ENCODE data around the gene SLC24A4. TPM values are rescaled to one million over a fixed set of nuclear protein-coding genes. Genes with fewer than 3 reads are reported as not detected.

SLC24A4 gene
- total and polyA plus RNA-seq, 2 donors, result 0.66 to 0.80 TPM

DNA sequence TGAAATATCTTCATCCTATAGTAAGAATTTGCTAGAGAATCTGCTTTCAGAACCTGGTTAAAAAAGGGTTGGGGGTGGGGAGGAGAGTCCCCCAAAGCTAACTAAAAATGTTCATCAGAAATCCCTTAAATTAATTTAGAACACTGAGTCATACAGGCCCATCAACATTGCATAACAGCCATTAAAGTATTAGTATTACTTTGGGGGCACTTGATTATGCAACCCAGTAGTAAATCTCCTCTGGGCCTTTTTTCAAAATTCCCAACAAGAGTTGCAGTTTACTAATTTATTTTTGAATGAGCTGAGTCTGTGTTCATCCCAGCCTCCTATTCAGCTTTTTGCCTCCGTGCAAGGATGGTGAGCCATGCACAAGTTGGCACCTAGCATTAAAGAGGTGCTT, 8.8 kb upstream of the SLC24A4 start:
- 92% methylated on average over 1 of the region's 1 CpG for WGBS
- peaks cover 0 to 4% of the 10 kb centered on the region in 2 donors for H3K9me3 ChIP-seq (ENCODE audit: control insufficient read depth in 2 of 2, insufficient read depth in 1 of 2, low read length in 1 of 2)
- H3K27me3 ChIP-seq (ENCODE audit: control insufficient read depth in 2 of 2, insufficient read depth in 1 of 2, low read length in 1 of 2), result peaks cover 0 to 8% of the 10 kb centered on the region in 2 donors
- no peak overlapping the region for H3K27ac ChIP-seq (ENCODE audit: low read depth in 1 of 2, low read length in 1 of 2)
- DNase-seq (ENCODE audit: low read depth in 6 of 9, low spot score in 9 of 9), result no peak
- no peak overlapping the region for H3K4me3 ChIP-seq (ENCODE audit: low read length in 2 of 2)
- H3K36me3 ChIP-seq (ENCODE audit: control insufficient read depth in 2 of 2, insufficient read depth in 2 of 2, low read length in 1 of 2), result no peaks in the 10 kb centered on the region
- no peaks in the 10 kb centered on the region for H3K4me1 ChIP-seq (ENCODE audit: control insufficient read depth in 2 of 2, insufficient read depth in 2 of 2, low read length in 2 of 2)

DNA sequence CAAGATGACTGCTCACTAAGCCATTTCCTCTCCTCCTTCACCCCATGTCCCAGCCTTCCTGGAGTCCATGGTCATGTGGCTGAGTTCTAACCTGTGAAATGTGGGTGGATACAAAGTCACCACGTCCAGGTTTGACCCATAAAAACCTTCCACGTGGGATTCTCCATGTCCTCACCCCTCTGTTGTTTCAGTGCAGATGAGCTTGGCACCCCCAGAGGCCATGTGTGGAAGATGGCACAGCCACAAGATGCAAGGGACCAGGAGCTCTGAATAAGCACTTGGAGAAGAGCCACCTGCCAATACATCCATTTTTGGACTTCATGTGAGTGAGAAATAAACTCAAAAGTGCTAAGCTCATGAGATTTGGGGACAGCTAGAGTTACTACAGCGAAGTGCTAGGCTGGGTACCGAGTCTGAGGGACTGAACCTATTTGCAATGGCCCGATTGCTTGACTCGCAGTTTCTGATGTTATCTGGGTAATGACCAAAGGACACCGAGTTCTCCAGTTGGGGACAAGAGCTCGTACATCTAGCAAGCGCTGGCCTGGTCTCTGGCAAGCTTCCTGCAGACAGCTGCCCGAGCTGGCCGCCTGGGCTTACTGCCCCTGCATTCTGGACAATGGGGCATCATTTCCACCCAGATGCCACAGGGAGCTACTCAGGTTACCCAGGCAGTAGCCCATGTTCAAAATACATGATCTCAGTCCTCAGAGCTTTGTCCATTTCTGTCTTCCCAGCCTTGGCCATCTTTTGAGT, 7.7 kb upstream of the SLC24A4 start:
- no peaks in the 10 kb centered on the region for H3K4me1 ChIP-seq (ENCODE audit: control insufficient read depth in 2 of 2, insufficient read depth in 2 of 2, low read length in 2 of 2)
- no peak for DNase-seq (ENCODE audit: low read depth in 6 of 9, low spot score in 9 of 9)
- no peak overlapping the region for H3K27ac ChIP-seq (ENCODE audit: low read depth in 1 of 2, low read length in 1 of 2)
- 89% methylated on average over 11 of the region's 11 CpGs for WGBS
- H3K9me3 ChIP-seq (ENCODE audit: control insufficient read depth in 2 of 2, insufficient read depth in 1 of 2, low read length in 1 of 2), result peaks cover 0 to 4% of the 10 kb centered on the region in 2 donors
- H3K27me3 ChIP-seq (ENCODE audit: control insufficient read depth in 2 of 2, insufficient read depth in 1 of 2, low read length in 1 of 2), result peaks cover 0 to 18% of the 10 kb centered on the region in 2 donors
- no peaks in the 10 kb centered on the region for H3K36me3 ChIP-seq (ENCODE audit: control insufficient read depth in 2 of 2, insufficient read depth in 2 of 2, low read length in 1 of 2)
- no peak overlapping the region for H3K4me3 ChIP-seq (ENCODE audit: low read length in 2 of 2)

DNA sequence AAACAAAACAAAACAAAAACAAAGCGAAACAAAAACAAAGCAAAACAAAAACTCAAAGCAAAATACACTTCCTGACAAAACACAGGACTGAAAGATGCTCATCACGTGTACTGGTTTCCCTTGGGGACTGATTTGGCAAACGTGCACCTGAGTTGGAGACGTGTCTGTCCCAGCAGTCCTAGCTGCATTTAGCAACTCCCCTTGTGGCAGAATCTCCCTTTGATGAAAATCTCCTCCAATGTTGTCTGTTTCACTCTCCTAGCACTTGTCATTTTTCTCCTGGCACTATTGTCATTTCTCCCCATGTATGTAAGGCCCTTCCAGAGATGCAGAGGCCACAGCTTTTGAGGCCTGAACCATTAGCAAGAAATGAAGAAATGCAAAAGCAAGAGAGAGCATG, 6.8 kb upstream of the SLC24A4 start:
- no peak for DNase-seq (ENCODE audit: low read depth in 6 of 9, low spot score in 9 of 9)

DNA sequence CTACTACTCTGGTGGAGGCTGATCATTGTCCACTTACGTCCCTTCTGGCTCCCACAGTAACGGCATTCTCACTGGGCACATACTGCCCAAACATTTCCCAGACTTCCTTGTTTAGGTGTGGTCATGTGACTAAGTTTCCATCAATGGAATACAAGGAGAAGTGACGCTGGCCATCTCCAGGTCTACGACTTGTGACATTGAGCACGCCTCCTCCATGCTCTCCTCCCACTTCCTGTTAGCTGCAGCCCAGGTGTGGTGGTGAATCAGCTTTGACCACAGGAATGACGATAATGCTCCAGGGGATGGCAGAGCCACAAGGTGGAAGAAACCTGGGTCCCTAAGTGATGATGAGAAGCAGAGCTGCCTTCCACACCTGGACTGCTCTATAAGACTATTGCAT, 6.0 kb upstream of the SLC24A4 start:
- DNase-seq (ENCODE audit: low read depth in 6 of 9, low spot score in 9 of 9), result no peak
- no peaks in the 10 kb centered on the region for H3K36me3 ChIP-seq (ENCODE audit: control insufficient read depth in 2 of 2, insufficient read depth in 2 of 2, low read length in 1 of 2)
- H3K9me3 ChIP-seq (ENCODE audit: control insufficient read depth in 2 of 2, insufficient read depth in 1 of 2, low read length in 1 of 2), result peaks cover 0 to 4% of the 10 kb centered on the region in 2 donors
- no peak overlapping the region for H3K27ac ChIP-seq (ENCODE audit: low read depth in 1 of 2, low read length in 1 of 2)
- 78% methylated on average over 6 of the region's 6 CpGs for WGBS
- no peaks in the 10 kb centered on the region for H3K4me1 ChIP-seq (ENCODE audit: control insufficient read depth in 2 of 2, insufficient read depth in 2 of 2, low read length in 2 of 2)
- no peak overlapping the region for H3K4me3 ChIP-seq (ENCODE audit: low read length in 2 of 2)
- peaks cover 12 to 35% of the 10 kb centered on the region in 2 donors for H3K27me3 ChIP-seq (ENCODE audit: control insufficient read depth in 2 of 2, insufficient read depth in 1 of 2, low read length in 1 of 2)

More for the DNA sequence above, 6.8 kb upstream of the SLC24A4 start:
- WGBS, result 59% methylated on average over 4 of the region's 4 CpGs
- no peak overlapping the region for H3K27ac ChIP-seq (ENCODE audit: low read depth in 1 of 2, low read length in 1 of 2)
- no peak overlapping the region for H3K4me3 ChIP-seq (ENCODE audit: low read length in 2 of 2)
- H3K9me3 ChIP-seq (ENCODE audit: control insufficient read depth in 2 of 2, insufficient read depth in 1 of 2, low read length in 1 of 2), result peaks cover 0 to 4% of the 10 kb centered on the region in 2 donors
- no peaks in the 10 kb centered on the region for H3K4me1 ChIP-seq (ENCODE audit: control insufficient read depth in 2 of 2, insufficient read depth in 2 of 2, low read length in 2 of 2)
- no peaks in the 10 kb centered on the region for H3K36me3 ChIP-seq (ENCODE audit: control insufficient read depth in 2 of 2, insufficient read depth in 2 of 2, low read length in 1 of 2)
- peaks cover 5 to 28% of the 10 kb centered on the region in 2 donors for H3K27me3 ChIP-seq (ENCODE audit: control insufficient read depth in 2 of 2, insufficient read depth in 1 of 2, low read length in 1 of 2)

DNA sequence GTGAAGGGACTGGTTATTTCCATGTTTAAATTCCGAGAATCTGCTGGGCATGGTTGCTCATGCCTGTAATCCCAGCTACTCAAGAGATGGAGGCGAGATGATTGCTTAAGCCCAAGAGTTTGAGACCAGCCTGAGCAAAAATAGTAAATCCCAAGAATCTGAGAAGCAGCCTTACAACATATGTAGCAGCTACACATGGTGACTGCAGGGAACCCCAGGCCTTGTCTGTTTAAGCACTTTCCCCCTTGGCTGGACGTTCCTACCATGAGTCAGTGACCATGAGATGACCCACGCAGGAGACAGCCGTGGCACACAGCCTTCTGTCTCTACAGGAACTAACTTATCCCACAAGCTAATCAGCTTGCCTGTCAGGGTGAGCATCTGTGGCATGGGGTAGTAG, 5.5 kb upstream of the SLC24A4 start:
- no peak for DNase-seq (ENCODE audit: low read depth in 6 of 9, low spot score in 9 of 9)
- Histone ChIP-seq H3K27ac (ENCODE audit: low read depth in 1 of 2, low read length in 1 of 2) (no peak overlapping the region), H3K4me1 (ENCODE audit: control insufficient read depth in 2 of 2, insufficient read depth in 2 of 2, low read length in 2 of 2) (no peaks in the 10 kb centered on the region), H3K27me3 (ENCODE audit: control insufficient read depth in 2 of 2, insufficient read depth in 1 of 2, low read length in 1 of 2) (peaks cover 18 to 41% of the 10 kb centered on the region in 2 donors), H3K36me3 (ENCODE audit: control insufficient read depth in 2 of 2, insufficient read depth in 2 of 2, low read length in 1 of 2) (no peaks in the 10 kb centered on the region), H3K4me3 (ENCODE audit: low read length in 2 of 2) (no peak overlapping the region), H3K9me3 (ENCODE audit: control insufficient read depth in 2 of 2, insufficient read depth in 1 of 2, low read length in 1 of 2) (peaks cover 0 to 4% of the 10 kb centered on the region in 2 donors)
- 73% methylated on average over 5 of the region's 5 CpGs for WGBS

DNA sequence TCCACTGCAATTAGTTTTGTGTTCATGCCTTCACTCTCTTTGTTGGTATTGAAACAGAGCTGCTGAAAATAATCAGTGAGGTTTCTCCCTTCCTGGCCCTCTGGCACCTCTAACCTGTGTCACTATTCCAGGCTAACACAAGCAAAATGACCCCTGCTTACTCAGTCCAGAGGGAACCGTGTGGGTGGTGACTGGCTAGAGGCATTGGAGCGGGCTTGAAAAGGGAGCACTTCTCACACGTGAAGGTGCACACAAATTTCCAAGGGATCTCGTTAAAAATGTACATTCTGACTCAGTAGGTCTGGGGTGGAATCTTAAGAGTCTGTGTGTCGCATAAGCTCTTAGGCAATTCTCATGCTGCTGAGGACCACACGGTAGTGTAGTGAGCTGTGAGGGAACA, 1.3 kb upstream of the SLC24A4 start:
- peaks cover 48 to 82% of the 10 kb centered on the region in 2 donors for H3K27me3 ChIP-seq (ENCODE audit: control insufficient read depth in 2 of 2, insufficient read depth in 1 of 2, low read length in 1 of 2)
- WGBS, result 78% methylated on average over 6 of the region's 6 CpGs

DNA sequence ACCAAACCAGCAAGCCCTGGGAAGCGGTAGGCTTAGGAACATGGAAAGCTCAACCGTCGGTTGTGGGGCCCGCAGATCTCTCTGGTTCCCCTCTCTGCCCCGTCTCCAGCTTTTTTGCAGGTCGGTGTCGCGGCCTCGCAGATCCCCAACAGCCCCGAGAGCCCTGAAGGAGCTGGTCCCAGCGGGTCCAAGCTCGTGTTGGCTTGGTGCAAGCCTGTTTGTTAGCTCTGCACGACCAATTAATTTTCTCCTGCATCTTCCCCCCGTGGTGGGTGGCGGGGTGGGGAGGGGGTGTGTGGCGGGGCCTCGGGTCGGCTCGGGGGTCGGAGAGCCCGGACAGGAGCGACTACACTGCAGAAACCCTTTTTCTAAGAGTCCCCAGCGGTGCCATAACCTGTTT, 449 bp upstream of the SLC24A4 start:
- H3K4me1 ChIP-seq (ENCODE audit: control insufficient read depth in 2 of 2, insufficient read depth in 2 of 2, low read length in 2 of 2), result peaks cover 0 to 2% of the 10 kb centered on the region in 2 donors
- no peaks in the 10 kb centered on the region for H3K36me3 ChIP-seq (ENCODE audit: control insufficient read depth in 2 of 2, insufficient read depth in 2 of 2, low read length in 1 of 2)
- H3K9me3 ChIP-seq (ENCODE audit: control insufficient read depth in 2 of 2, insufficient read depth in 1 of 2, low read length in 1 of 2), result peaks cover 0 to 4% of the 10 kb centered on the region in 2 donors
- no peak overlapping the region for H3K4me3 ChIP-seq (ENCODE audit: low read length in 2 of 2)
- no peak for DNase-seq (ENCODE audit: low read depth in 6 of 9, low spot score in 9 of 9)
- H3K27me3 ChIP-seq (ENCODE audit: control insufficient read depth in 2 of 2, insufficient read depth in 1 of 2, low read length in 1 of 2), result peaks cover 52 to 90% of the 10 kb centered on the region in 2 donors
- no peak overlapping the region for H3K27ac ChIP-seq (ENCODE audit: low read depth in 1 of 2, low read length in 1 of 2)
- WGBS, result 7% methylated on average over 23 of the region's 23 CpGs

More for the DNA sequence above, 1.3 kb upstream of the SLC24A4 start:
- H3K4me3 ChIP-seq (ENCODE audit: low read length in 2 of 2), result no peak overlapping the region
- peaks cover 0 to 2% of the 10 kb centered on the region in 2 donors for H3K4me1 ChIP-seq (ENCODE audit: control insufficient read depth in 2 of 2, insufficient read depth in 2 of 2, low read length in 2 of 2)
- H3K27ac ChIP-seq (ENCODE audit: low read depth in 1 of 2, low read length in 1 of 2), result no peak overlapping the region
- H3K36me3 ChIP-seq (ENCODE audit: control insufficient read depth in 2 of 2, insufficient read depth in 2 of 2, low read length in 1 of 2), result no peaks in the 10 kb centered on the region
- DNase-seq (ENCODE audit: low read depth in 6 of 9, low spot score in 9 of 9), result no peak
- peaks cover 0 to 4% of the 10 kb centered on the region in 2 donors for H3K9me3 ChIP-seq (ENCODE audit: control insufficient read depth in 2 of 2, insufficient read depth in 1 of 2, low read length in 1 of 2)

DNA sequence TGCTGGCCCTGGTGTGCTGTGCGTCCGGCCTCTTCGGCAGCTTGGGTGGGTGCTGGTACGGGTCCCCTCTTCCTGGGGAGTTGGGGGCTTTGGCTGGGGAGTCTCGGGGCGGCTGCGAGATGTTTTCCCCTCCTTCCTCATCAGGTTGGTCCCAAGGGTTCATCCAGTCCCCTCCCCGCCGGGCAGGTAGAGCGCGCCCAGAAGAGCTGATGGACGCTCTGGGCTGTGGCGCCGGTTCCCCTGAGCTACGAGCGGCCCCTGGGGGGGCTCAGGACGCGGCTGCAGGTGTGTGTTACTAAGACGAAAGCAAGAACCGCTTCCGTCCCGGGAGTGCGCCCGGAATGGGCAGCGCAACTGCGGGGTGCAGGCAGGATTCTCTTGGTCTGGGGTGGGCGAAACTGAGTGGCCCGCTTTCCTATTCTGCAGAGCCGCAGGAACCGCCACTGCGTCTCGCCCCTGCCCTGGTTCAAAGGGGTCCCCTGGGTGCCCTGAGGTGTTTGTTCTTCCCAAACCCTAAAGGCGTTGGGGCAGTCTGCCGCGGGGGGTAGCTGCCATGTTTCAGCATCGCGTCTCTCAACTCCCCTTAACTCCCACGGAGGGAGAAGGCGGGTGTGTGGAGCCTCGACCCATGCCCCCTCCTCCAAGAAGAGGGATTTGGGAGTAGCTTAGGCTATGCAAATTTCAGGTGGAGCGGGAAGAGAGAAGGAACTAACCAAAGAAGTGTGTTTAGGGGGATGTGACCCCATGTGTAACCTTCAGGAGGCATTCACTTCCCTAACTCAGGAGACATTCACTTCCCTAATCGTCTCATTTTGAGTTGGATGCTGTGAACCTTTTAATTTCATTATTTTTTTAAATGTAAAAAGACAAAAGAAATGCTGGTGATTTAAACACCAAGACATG, 1.2 kb downstream of the SLC24A4 start:
- Histone ChIP-seq H3K4me1 (ENCODE audit: control insufficient read depth in 2 of 2, insufficient read depth in 2 of 2, low read length in 2 of 2) (peaks cover 0 to 2% of the 10 kb centered on the region in 2 donors), H3K9me3 (ENCODE audit: control insufficient read depth in 2 of 2, insufficient read depth in 1 of 2, low read length in 1 of 2) (peaks cover 0 to 4% of the 10 kb centered on the region in 2 donors), H3K36me3 (ENCODE audit: control insufficient read depth in 2 of 2, insufficient read depth in 2 of 2, low read length in 1 of 2) (no peaks in the 10 kb centered on the region), H3K4me3 (ENCODE audit: low read length in 2 of 2) (no peak overlapping the region), H3K27ac (ENCODE audit: low read depth in 1 of 2, low read length in 1 of 2) (no peak overlapping the region), H3K27me3 (ENCODE audit: control insufficient read depth in 2 of 2, insufficient read depth in 1 of 2, low read length in 1 of 2) (peaks cover 52 to 92% of the 10 kb centered on the region in 2 donors)
- 10% methylated on average over 42 of the region's 42 CpGs for WGBS
- no peak for DNase-seq (ENCODE audit: low read depth in 6 of 9, low spot score in 9 of 9)

DNA sequence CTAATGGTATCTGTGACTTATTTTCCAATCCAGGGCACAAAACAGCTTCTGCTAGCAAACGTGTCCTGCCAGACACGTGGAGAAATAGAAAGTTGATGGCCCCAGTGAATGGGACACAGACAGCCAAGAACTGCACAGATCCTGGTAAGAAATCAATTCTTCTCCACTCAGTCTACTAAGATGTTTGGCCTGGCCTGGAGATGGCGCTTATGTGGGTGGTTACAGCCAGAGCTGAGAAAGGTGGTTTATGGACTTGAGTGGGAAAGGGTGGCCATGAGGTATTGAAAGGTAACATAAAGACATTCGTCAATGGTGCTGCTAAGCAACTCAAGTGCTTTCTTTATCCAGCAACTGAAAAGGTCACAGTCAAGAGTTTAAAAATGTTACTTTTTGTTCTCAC, 2.9 kb downstream of the SLC24A4 start:
- Histone ChIP-seq H3K36me3 (ENCODE audit: control insufficient read depth in 2 of 2, insufficient read depth in 2 of 2, low read length in 1 of 2) (no peaks in the 10 kb centered on the region), H3K4me1 (ENCODE audit: control insufficient read depth in 2 of 2, insufficient read depth in 2 of 2, low read length in 2 of 2) (peaks cover 0 to 2% of the 10 kb centered on the region in 2 donors), H3K27me3 (ENCODE audit: control insufficient read depth in 2 of 2, insufficient read depth in 1 of 2, low read length in 1 of 2) (peaks cover 48 to 76% of the 10 kb centered on the region in 2 donors), H3K27ac (ENCODE audit: low read depth in 1 of 2, low read length in 1 of 2) (no peak overlapping the region), H3K9me3 (ENCODE audit: control insufficient read depth in 2 of 2, insufficient read depth in 1 of 2, low read length in 1 of 2) (peaks cover 0 to 4% of the 10 kb centered on the region in 2 donors), H3K4me3 (ENCODE audit: low read length in 2 of 2) (no peak overlapping the region)
- 67% methylated on average over 4 of the region's 4 CpGs for WGBS
- DNase-seq (ENCODE audit: low read depth in 6 of 9, low spot score in 9 of 9), result no peak
